Measurements from ENCODE around the gene CSTPP1. TPM values are rescaled to one million over a fixed set of nuclear protein-coding genes. Genes with fewer than 3 reads are reported as not detected.

The CSTPP1 gene
- total RNA-seq, 3 donors from 2014 or later, result 31.9 to 41.1 (median 32.8) TPM

GRCh38 chr11:46903846-46904245 lies 32.7 kb upstream of the CSTPP1 start:
- H3K4me1 ChIP-seq (ENCODE audit: low read depth), result no peaks in the 10 kb centered on the region
- no peaks in the 10 kb centered on the region for H3K9me3 ChIP-seq
- H3K4me3 ChIP-seq, result no peak overlapping the region
- ATAC-seq, result no peak
- H3K36me3 ChIP-seq (ENCODE audit: low read depth), result no peaks in the 10 kb centered on the region
- DNase-seq, result no peak
- intact Hi-C loops (cut with DNase I, micrococcal nuclease), result no loop called here
- TF ChIP-seq CTCF (IDR thresholded peaks at IDR 0.05), result no peak

GRCh38 chr11:46905806-46906205 lies 30.8 kb upstream of the CSTPP1 start:
- no peaks in the 10 kb centered on the region for H3K9me3 ChIP-seq
- no peak for ATAC-seq
- intact Hi-C loops (cut with DNase I, micrococcal nuclease), result loop anchor here in 1 of 2 donors (5.0 kb wide), 1 partner anchor 246 kb away; no protein-coding TSS in a partner anchor
- no peak overlapping the region for H3K4me3 ChIP-seq
- DNase-seq, result no peak
- no peaks in the 10 kb centered on the region for H3K4me1 ChIP-seq (ENCODE audit: low read depth)
- no peak for TF ChIP-seq CTCF (IDR thresholded peaks at IDR 0.05)
- H3K36me3 ChIP-seq (ENCODE audit: low read depth), result no peaks in the 10 kb centered on the region

GRCh38 chr11:46906609-46907041 lies 29.9 kb upstream of the CSTPP1 start:
- DNase-seq (no peak), ATAC-seq (no peak)
- no peaks in the 10 kb centered on the region for H3K9me3 ChIP-seq
- H3K4me3 ChIP-seq, result no peak overlapping the region
- no peaks in the 10 kb centered on the region for H3K4me1 ChIP-seq (ENCODE audit: low read depth)
- intact Hi-C loops (cut with DNase I, micrococcal nuclease), result loop anchor here in 1 of 2 donors (5.0 kb wide), 1 partner anchor 246 kb away; no protein-coding TSS in a partner anchor
- TF ChIP-seq CTCF (IDR thresholded peaks at IDR 0.05), result no peak
- H3K36me3 ChIP-seq (ENCODE audit: low read depth), result no peaks in the 10 kb centered on the region

GRCh38 chr11:46907606-46908005 lies 29.0 kb upstream of the CSTPP1 start:
- H3K4me1 ChIP-seq (ENCODE audit: low read depth), result no peaks in the 10 kb centered on the region
- DNase-seq (no peak), ATAC-seq (no peak)
- H3K36me3 ChIP-seq (ENCODE audit: low read depth), result no peaks in the 10 kb centered on the region
- no peak for TF ChIP-seq CTCF (IDR thresholded peaks at IDR 0.05)
- H3K4me3 ChIP-seq, result no peak overlapping the region
- intact Hi-C loops (cut with DNase I, micrococcal nuclease), result loop anchor here in 1 of 2 donors (5.0 kb wide), 1 partner anchor 245 kb away; no protein-coding TSS in a partner anchor
- no peaks in the 10 kb centered on the region for H3K9me3 ChIP-seq

- peak in 2 of 3 donors; percentile 37 to 60 for DNase-seq
- peaks cover 8% of the 10 kb centered on the region for H3K4me1 ChIP-seq (ENCODE audit: low read depth)
These were observed 23.9 kb upstream of the CSTPP1 start for GRCh38 chr11:46912526-46913150.

More at GRCh38 chr11:46912526-46913150, 23.9 kb upstream of the CSTPP1 start:
- intact Hi-C loops (cut with DNase I, micrococcal nuclease), result loop anchor here in 1 of 2 donors (10.0 kb wide), 1 partner anchor 242 kb away; no protein-coding TSS in a partner anchor
- ATAC-seq, result peak; percentile 54
- TF ChIP-seq CTCF (IDR thresholded peaks at IDR 0.05), result no peak
- H3K4me3 ChIP-seq, result no peak overlapping the region
- H3K36me3 ChIP-seq (ENCODE audit: low read depth), result no peaks in the 10 kb centered on the region
- no peaks in the 10 kb centered on the region for H3K9me3 ChIP-seq
